ENCODE measurements around the gene PTPN14.
"Not testable (repeated sequence)": the region's sequence is repeated elsewhere in the genome, so short reads cannot be mapped to it uniquely, and the experiment has no call there.

PTPN14 gene

DNA sequence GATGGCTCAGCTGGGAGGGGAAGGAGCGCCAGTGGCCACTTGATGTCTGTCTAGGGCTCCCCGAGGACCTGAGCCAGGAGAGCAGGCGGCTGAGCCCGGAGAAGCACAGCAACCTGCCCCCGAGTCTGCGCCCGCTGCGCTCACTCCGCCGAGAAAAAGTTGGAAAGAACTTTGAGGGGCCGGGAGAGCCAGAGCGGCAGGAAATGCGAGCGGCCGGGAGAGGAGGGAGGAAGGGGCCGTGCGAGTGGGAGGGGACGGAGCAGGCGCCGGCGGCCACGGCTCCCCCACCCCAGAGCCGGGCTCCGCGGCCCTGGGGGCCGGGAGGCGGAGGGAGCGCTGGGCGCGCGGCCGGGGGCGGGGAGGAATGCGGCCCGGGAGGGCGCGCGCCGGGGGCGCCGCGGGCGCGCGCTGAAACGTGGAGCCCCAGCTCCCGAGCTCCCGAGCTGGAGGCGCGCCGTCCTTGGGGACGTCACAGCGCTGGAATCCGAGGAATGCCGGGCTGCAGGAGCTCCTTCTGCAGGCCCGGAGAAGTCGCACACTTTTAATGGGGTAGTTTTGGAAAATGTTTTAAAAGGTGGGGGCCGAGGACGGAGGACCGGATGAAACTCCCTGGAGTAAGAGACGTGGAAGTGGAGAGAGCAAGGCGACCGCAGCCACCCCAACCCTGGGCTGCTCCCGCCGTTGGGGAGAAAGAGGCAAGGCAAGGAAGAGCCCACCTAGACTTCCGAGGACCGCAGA, at the start of gene PTPN14:
PTPN14 (minus strand) TSS at position 167 of the 738 bp plus-strand sequence. CDS start 86,799 bp downstream, outside the sequence.
- DNase-seq: peak; percentile 98

- no peak for DNase-seq
Measured at GRCh38 chr1:214593158-214593557, 41.8 kb upstream of the PTPN14 start.

GRCh38 chr1:214591918-214592317, 40.5 kb upstream of the PTPN14 start:
- DNase-seq: not testable (repeated sequence)

- DNase-seq: no peak
Measured at GRCh38 chr1:214590696-214591095, 39.3 kb upstream of the PTPN14 start.

DNA sequence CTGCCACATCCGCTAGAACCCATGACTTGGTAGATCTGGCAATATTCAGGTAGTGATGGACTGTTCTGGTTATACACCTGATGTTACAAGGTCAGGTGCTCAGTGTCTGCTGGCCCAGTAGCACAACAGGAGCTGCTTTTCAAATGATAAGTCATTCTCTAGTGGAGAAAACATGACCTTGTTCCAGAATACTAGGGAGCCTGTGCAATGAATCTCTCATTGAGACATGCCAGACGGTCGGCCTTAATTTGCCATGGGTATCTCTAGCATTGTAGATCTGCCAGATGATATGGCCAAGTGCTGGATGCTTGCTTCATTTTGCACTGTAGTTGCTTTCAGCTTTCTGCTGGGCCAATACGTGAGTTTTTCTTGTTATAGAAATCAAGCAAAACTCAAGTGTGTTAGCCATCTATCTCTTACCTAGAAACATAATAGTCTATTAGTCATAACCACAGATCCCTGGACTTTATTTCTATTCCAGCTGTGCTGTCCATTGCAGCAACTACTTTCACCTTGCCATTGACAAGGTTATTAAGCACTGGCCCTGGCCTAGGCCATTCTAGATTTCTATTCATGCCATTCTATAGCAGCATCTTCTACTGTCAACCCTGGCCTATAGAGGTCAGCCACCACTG, 37.7 kb upstream of the PTPN14 start:
- DNase-seq: no peak

GRCh38 chr1:214587165-214587564, 35.8 kb upstream of the PTPN14 start:
- no peak for DNase-seq

- DNase-seq: no peak
Measured at GRCh38 chr1:214586621-214587020, 35.2 kb upstream of the PTPN14 start.

- DNase-seq: peak; percentile 71
Measured at GRCh38 chr1:214584805-214585766, 33.7 kb upstream of the PTPN14 start.

DNA sequence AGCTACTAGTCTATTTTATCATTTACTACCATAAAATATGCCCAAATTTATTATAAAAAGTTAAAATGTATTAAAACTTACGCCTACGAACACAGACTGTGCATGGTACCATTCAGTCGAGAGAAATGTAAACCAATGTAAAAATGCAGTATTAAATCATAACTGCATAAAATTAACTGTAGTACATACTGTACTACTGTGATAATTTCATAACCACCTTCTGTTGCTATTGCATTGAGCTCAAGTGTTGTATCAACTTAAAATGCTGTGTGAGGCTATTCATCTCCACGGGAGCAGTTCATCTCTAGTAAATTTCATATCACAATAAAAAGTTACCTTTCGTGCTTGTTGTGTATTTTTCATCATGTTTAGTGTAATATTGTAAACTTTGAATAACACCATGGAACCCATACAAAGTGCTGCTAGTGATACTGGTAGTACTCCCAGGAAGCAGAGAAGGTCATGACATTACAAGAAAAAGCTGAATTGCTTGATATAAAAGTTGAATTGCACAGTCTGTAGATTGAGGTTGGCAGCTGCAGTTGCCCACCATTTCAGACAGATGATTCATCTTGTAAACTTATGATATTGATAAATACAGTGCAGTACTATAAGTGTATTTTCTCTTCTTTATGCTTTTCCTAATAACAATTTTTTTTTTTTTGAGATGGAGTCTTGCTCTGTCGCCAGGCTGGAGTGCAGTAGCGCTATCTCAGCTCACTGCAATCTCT, 32.6 kb upstream of the PTPN14 start:
- DNase-seq: peak; percentile 37

DNA sequence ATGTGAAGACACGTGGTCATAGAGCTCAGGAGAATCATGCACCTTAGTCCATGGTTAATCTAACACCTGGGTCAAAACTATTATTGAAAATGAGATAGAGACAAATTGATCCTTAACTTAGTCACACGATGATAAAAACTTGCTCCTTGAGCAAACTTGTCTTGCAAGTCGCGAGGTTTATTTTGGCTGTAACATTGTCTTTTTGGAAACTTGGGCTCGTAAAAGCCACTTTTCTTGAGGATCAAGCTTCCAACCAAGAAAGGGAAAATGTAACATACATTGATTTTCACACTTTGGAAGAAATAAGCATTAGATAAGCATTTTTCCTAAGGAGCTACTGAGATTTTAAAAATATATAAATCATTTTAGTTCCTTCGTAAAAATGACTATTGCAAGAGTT, 31.7 kb upstream of the PTPN14 start:
- no peak for DNase-seq

GRCh38 chr1:214582289-214582891, 31.0 kb upstream of the PTPN14 start:
- no peak for DNase-seq

DNA sequence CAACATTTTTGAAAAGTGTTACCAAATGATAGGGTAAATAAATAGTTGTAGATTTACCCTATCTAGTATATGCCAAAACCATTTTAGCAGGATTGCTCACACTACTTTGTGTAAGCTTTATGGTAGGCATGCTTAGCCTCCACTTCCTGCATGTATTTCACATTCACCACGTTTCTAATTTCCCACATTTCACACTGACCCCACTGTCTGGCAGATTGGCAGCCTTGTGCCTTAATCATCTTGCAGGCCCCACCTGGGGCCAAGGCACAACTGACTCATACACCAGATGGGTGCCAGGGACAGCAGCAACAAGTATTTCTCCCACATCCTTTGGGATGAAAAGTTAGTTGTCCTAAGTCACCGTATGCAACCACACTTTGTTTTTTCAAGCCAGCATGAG, 30.4 kb upstream of the PTPN14 start:
- peak; percentile 92 for DNase-seq

GRCh38 chr1:214579183-214579582, 27.8 kb upstream of the PTPN14 start:
- no peak for DNase-seq

- not testable (repeated sequence) for DNase-seq
Measured at GRCh38 chr1:214576120-214576519, 24.7 kb upstream of the PTPN14 start.

DNA sequence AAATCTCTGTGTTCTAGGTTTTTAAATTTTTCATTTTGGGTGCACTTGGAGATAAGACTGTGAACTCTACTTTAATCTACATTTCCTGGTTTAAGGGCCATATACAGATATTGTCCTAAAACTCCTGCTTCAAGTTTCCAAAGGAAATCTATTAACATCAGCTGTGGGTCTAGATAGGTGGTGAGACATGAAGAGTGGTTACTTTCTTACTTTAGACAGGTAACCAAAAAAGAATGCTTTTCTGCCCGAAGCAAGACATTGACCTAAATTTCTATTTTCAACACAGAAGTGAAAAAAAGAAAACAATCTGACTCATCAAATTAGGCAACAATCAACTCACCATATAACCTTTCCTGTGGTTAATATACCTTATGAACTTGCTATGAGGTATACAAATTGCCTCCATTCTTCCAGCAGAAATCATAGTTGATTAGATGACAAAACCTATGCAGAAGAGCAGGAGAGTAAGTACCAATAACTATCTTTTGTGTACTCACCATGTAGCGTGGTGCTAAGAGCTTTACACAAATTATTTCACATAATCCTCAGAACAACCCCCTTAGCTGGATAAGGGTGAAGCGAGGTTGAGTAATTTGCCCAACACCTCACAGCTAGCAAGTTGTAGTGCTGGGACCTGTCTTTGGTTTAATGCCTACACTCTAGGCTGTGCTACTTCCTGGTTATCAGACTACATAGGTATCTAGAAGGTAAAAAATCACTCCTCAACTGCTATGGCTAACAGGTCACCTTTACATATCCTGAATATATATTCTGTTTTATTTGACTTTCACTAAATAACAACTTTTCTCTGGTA, 23.4 kb upstream of the PTPN14 start:
- no peak for DNase-seq

GRCh38 chr1:214573386-214574318, 22.2 kb upstream of the PTPN14 start:
- DNase-seq: no peak

DNA sequence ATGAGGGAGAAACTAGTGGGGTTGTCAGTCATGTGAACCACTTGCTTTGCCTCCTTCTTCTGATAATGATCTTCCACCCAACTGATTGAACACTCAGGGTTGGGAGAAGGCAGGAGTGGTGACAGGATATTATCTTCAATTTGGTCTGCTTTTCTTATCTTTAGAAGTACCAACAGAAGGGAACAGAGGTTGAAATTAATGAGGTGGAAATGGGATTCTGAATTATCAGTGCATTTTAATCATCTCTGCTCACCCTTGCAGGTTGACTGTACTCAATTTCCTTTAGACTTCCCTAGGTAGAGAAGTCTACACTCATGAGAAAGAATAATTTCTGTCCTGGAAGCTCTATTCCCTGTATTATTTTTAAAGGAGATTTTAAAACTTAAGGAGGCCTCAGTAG, 19.9 kb upstream of the PTPN14 start:
- DNase-seq: no peak

GRCh38 chr1:214570442-214570841, 19.0 kb upstream of the PTPN14 start:
- DNase-seq: peak; percentile 69

GRCh38 chr1:214569357-214570004, 18.1 kb upstream of the PTPN14 start:
- peak; percentile 73 for DNase-seq

DNA sequence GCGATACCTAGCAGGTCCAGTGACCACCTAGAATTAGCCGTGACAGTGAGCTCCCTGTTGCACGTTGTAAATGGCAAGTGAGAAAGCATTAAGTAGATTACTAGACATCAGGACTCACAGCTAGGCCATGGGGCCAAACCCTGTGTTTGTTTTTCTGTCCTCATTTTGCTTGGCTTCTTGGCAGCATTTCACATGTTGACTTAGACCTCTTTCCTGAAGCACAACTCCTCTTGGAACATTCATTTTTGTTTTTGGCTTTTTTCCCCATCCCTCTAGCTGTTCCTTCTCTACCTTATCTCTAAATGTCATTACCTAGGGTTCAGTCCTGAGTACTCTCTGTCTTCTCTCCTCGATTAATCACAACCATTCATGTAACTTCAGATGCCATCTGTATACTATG, 16.9 kb upstream of the PTPN14 start:
- DNase-seq: peak; percentile 52
